SH-SY5Y (cell line): Measurements from ENCODE around the gene KANSL1.

Experiments used
- GATA2 ChIP-seq: IDR thresholded peaks from 2 replicates; pipeline ENCODE4 v1.6.1; 2011; ENCODE audit warnings: mild to moderate bottlenecking, low read depth, low read length
- GATA3 ChIP-seq: IDR thresholded peaks from 2 replicates; pipeline ENCODE4 v1.6.1; 2011; ENCODE audit warnings: low read depth, mild to moderate bottlenecking, low read length, moderate library complexity

- TF ChIP-seq GATA2 (no peak), GATA3 (no peak)
Measured at GRCh38 chr17:46115699-46116098, 77.5 kb downstream of the KANSL1 start.
